ENCODE measurements around the gene SNX3.

DNA sequence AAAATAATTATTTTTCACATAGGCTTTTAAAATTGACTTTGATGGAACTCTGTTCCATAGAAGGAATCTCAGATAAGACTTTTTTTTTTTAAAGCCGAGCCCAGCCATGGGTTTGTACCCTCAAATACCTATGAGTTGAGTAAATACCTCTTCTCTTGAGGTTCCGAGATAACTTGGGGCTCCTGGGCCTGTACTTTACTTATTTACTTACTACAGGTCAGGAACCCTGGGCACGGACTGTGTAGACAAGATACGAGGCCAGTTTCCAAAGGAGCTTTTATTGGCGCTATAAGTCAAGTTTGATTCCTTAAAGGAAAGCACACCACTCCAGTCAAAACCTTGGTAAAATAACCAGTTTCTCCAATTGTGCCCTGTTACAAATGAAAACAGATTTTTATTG lies 41.5 kb upstream of the SNX3 start:
- TF ChIP-seq, protein P1, sequence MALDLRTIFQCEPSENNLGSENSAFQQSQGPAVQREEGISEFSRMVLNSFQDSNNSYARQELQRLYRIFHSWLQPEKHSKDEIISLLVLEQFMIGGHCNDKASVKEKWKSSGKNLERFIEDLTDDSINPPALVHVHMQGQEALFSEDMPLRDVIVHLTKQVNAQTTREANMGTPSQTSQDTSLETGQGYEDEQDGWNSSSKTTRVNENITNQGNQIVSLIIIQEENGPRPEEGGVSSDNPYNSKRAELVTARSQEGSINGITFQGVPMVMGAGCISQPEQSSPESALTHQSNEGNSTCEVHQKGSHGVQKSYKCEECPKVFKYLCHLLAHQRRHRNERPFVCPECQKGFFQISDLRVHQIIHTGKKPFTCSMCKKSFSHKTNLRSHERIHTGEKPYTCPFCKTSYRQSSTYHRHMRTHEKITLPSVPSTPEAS (tag by site-specific recombination; IDR thresholded peaks at IDR 0.05) = no peak
- TF ChIP-seq, protein P2, sequence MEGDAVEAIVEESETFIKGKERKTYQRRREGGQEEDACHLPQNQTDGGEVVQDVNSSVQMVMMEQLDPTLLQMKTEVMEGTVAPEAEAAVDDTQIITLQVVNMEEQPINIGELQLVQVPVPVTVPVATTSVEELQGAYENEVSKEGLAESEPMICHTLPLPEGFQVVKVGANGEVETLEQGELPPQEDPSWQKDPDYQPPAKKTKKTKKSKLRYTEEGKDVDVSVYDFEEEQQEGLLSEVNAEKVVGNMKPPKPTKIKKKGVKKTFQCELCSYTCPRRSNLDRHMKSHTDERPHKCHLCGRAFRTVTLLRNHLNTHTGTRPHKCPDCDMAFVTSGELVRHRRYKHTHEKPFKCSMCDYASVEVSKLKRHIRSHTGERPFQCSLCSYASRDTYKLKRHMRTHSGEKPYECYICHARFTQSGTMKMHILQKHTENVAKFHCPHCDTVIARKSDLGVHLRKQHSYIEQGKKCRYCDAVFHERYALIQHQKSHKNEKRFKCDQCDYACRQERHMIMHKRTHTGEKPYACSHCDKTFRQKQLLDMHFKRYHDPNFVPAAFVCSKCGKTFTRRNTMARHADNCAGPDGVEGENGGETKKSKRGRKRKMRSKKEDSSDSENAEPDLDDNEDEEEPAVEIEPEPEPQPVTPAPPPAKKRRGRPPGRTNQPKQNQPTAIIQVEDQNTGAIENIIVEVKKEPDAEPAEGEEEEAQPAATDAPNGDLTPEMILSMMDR (tag by site-specific recombination; IDR thresholded peaks at IDR 0.05) = no peak
- TF ChIP-seq ZBTB8A (tag by site-specific recombination; IDR thresholded peaks at IDR 0.05) (no peak), ZNF169 (tag by site-specific recombination; IDR thresholded peaks at IDR 0.05) (no peak), ZBTB21 (tag by site-specific recombination; IDR thresholded peaks at IDR 0.05) (no peak), ZNF140 (tag by site-specific recombination; IDR thresholded peaks at IDR 0.05) (no peak), ZNF501 (tag by site-specific recombination; IDR thresholded peaks at IDR 0.05) (no peak)
- TF ChIP-seq, protein P3, sequence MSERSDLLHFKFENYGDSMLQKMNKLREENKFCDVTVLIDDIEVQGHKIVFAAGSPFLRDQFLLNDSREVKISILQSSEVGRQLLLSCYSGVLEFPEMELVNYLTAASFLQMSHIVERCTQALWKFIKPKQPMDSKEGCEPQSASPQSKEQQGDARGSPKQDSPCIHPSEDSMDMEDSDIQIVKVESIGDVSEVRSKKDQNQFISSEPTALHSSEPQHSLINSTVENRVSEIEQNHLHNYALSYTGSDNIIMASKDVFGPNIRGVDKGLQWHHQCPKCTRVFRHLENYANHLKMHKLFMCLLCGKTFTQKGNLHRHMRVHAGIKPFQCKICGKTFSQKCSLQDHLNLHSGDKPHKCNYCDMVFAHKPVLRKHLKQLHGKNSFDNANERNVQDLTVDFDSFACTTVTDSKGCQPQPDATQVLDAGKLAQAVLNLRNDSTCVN (tag by site-specific recombination; optimal IDR thresholded peaks at IDR 0.05) = no peak
- TF ChIP-seq, protein P4, sequence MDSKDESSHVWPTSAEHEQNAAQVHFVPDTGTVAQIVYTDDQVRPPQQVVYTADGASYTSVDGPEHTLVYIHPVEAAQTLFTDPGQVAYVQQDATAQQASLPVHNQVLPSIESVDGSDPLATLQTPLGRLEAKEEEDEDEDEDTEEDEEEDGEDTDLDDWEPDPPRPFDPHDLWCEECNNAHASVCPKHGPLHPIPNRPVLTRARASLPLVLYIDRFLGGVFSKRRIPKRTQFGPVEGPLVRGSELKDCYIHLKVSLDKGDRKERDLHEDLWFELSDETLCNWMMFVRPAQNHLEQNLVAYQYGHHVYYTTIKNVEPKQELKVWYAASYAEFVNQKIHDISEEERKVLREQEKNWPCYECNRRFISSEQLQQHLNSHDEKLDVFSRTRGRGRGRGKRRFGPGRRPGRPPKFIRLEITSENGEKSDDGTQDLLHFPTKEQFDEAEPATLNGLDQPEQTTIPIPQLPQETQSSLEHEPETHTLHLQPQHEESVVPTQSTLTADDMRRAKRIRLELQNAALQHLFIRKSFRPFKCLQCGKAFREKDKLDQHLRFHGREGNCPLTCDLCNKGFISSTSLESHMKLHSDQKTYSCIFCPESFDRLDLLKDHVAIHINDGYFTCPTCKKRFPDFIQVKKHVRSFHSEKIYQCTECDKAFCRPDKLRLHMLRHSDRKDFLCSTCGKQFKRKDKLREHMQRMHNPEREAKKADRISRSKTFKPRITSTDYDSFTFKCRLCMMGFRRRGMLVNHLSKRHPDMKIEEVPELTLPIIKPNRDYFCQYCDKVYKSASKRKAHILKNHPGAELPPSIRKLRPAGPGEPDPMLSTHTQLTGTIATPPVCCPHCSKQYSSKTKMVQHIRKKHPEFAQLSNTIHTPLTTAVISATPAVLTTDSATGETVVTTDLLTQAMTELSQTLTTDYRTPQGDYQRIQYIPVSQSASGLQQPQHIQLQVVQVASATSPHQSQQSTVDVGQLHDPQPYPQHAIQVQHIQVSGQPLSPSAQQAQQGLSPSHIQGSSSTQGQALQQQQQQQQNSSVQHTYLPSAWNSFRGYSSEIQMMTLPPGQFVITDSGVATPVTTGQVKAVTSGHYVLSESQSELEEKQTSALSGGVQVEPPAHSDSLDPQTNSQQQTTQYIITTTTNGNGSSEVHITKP (tag by site-specific recombination; IDR thresholded peaks at IDR 0.05) = no peak
- TF ChIP-seq, protein P5, sequence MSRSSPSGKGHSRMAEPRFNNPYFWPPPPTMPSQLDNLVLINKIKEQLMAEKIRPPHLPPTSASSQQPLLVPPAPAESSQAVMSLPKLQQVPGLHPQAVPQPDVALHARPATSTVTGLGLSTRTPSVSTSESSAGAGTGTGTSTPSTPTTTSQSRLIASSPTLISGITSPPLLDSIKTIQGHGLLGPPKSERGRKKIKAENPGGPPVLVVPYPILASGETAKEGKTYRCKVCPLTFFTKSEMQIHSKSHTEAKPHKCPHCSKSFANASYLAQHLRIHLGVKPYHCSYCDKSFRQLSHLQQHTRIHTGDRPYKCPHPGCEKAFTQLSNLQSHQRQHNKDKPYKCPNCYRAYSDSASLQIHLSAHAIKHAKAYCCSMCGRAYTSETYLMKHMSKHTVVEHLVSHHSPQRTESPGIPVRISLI (tag by site-specific recombination; IDR thresholded peaks at IDR 0.05) = no peak
- TF ChIP-seq, protein P6, sequence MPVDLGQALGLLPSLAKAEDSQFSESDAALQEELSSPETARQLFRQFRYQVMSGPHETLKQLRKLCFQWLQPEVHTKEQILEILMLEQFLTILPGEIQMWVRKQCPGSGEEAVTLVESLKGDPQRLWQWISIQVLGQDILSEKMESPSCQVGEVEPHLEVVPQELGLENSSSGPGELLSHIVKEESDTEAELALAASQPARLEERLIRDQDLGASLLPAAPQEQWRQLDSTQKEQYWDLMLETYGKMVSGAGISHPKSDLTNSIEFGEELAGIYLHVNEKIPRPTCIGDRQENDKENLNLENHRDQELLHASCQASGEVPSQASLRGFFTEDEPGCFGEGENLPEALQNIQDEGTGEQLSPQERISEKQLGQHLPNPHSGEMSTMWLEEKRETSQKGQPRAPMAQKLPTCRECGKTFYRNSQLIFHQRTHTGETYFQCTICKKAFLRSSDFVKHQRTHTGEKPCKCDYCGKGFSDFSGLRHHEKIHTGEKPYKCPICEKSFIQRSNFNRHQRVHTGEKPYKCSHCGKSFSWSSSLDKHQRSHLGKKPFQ (tag by site-specific recombination; IDR thresholded peaks at IDR 0.05) = no peak

All from HEK293 (cell line).